CD4-positive, alpha-beta T cell treated with Interleukin-17A for 4 hours (primary cell): Measurements from ENCODE around the gene SMYD5.
A peak's percentile ranks its signal among the peaks of the same experiment; 100 is the strongest.
"Not testable (repeated sequence)": the region's sequence is repeated elsewhere in the genome, so short reads cannot be mapped to it uniquely, and the experiment has no call there.

Experiments
- DNase-seq: peaks from one replicate; pipeline ENCODE4 v3.0.0-alpha.2; 2020; ENCODE audit warnings: mixed read lengths

SMYD5 gene

GRCh38 chr2:73214120-73215035 lies at the start of gene SMYD5:
SMYD5 (plus strand) TSS chr2:73214245; CDS start chr2:73214267, 22 bp downstream.
- peak; percentile 96 for DNase-seq

GRCh38 chr2:73165978-73166377 lies 48.1 kb upstream of the SMYD5 start:
- not testable (repeated sequence) for DNase-seq

GRCh38 chr2:73166813-73167212 lies 47.2 kb upstream of the SMYD5 start:
- not testable (repeated sequence) for DNase-seq

GRCh38 chr2:73168348-73168747 lies 45.7 kb upstream of the SMYD5 start:
- not testable (repeated sequence) for DNase-seq

- not testable (repeated sequence) for DNase-seq
These were observed 43.7 kb upstream of the SMYD5 start for GRCh38 chr2:73170341-73170740.

GRCh38 chr2:73172963-73173362 lies 41.1 kb upstream of the SMYD5 start:
- no peak for DNase-seq

- DNase-seq = no peak
These were observed 40.3 kb upstream of the SMYD5 start for GRCh38 chr2:73173781-73174180.

- no peak for DNase-seq
These were observed 39.8 kb upstream of the SMYD5 start for GRCh38 chr2:73174244-73174643.

GRCh38 chr2:73174941-73175662 lies 38.9 kb upstream of the SMYD5 start:
- no peak for DNase-seq

GRCh38 chr2:73175663-73176204 lies 38.3 kb upstream of the SMYD5 start:
- DNase-seq = peak; percentile 83

- peak; percentile 28 for DNase-seq
These were observed 37.7 kb upstream of the SMYD5 start for GRCh38 chr2:73176205-73176880.

- DNase-seq = peak; percentile 95
These were observed 37.0 kb upstream of the SMYD5 start for GRCh38 chr2:73176881-73177644.

- no peak for DNase-seq
These were observed 36.3 kb upstream of the SMYD5 start for GRCh38 chr2:73177645-73178255.

- DNase-seq = no peak
These were observed 28.1 kb upstream of the SMYD5 start for GRCh38 chr2:73185965-73186364.

GRCh38 chr2:73187549-73187948 lies 26.5 kb upstream of the SMYD5 start:
- DNase-seq = no peak

GRCh38 chr2:73197579-73197978 lies 16.5 kb upstream of the SMYD5 start:
- no peak for DNase-seq

GRCh38 chr2:73200281-73200680 lies 13.8 kb upstream of the SMYD5 start:
- DNase-seq = not testable (repeated sequence)

GRCh38 chr2:73202156-73203054 lies 11.6 kb upstream of the SMYD5 start, which contains the start of gene NOTO:
NOTO (plus strand) TSS chr2:73202574; CDS start chr2:73202667, 93 bp downstream.
- DNase-seq = no peak

GRCh38 chr2:73203055-73203681 lies 10.9 kb upstream of the SMYD5 start:
- DNase-seq = peak; percentile 4

- no peak for DNase-seq
These were observed 8.4 kb upstream of the SMYD5 start for GRCh38 chr2:73205611-73206010.
